ENCODE results near the gene HS3ST3A1. TPM values are rescaled to one million over a fixed set of nuclear protein-coding genes. Genes with fewer than 3 reads are reported as not detected.
A peak's percentile ranks its signal among the peaks of the same experiment; 100 is the strongest.

The HS3ST3A1 gene
- total and polyA plus RNA-seq, 2 experiments from 2014 or later = 5.4 to 24.1 TPM

- H3K27me3 ChIP-seq (ENCODE audit: insufficient read depth) = peaks cover 27% of the 10 kb centered on the region
- Mint-ChIP-seq H3K27me3 (ENCODE audit: insufficient read depth, low read depth, poor library complexity) (peaks cover 21% of the 10 kb centered on the region), H3K9me3 (peaks cover 3% of the 10 kb centered on the region; the same call in 1 of the 3 replicates), H3K4me1 (peaks cover 42% of the 10 kb centered on the region), H3K4me3 (peak overlapping the region; percentile 48; the same call in 1 of the 3 replicates), H3K36me3 (ENCODE audit: low read depth) (peaks cover 6% of the 10 kb centered on the region; the same call in 1 of the 3 replicates), H3K27ac (no peak overlapping the region)
- H3K4me3 ChIP-seq = no peak overlapping the region
- H3K27ac ChIP-seq (ENCODE audit: low read depth) = no peak overlapping the region
- no peak overlapping the region for H2AFZ ChIP-seq
- no peak for TF ChIP-seq ETS1 (IDR thresholded peaks at IDR 0.05)
- TF ChIP-seq EZH2phosphoT487 (IDR thresholded peaks at IDR 0.05; ENCODE audit: unreplicated experiment) = no peak
- no peak for TF ChIP-seq CREB1 (CRISPR knock-in tag; IDR thresholded peaks at IDR 0.05; ENCODE audit: low read depth)
- no peaks in the 10 kb centered on the region for H3F3A ChIP-seq (replicated peaks; ENCODE audit: low read depth)
- peak overlapping the region; percentile 14; the same call in 1 of the 2 replicates for H3K4me2 ChIP-seq
- H3K9me2 ChIP-seq (ENCODE audit: insufficient read depth) = no peaks in the 10 kb centered on the region
- peaks cover 25% of the 10 kb centered on the region for H3K79me2 ChIP-seq (replicated peaks; ENCODE audit: insufficient read depth)
- peaks cover 25% of the 10 kb centered on the region for H3K4me1 ChIP-seq (ENCODE audit: insufficient read depth)
- H4K20me1 ChIP-seq (replicated peaks; ENCODE audit: insufficient read depth) = no peaks in the 10 kb centered on the region
- ATAC-seq (no peak), DNase-seq (ENCODE audit: low spot score) (no peak)
- H3K36me3 ChIP-seq (ENCODE audit: insufficient read depth) = no peaks in the 10 kb centered on the region
Observed at GRCh38 chr17:13598353-13599167, 3.2 kb downstream of the HS3ST3A1 start.

GRCh38 chr17:13597723-13598347 is 3.9 kb downstream of the HS3ST3A1 start:
- H3K4me3 Mint-ChIP-seq = no peak overlapping the region

More at GRCh38 chr17:13597723-13598347, 3.9 kb downstream of the HS3ST3A1 start:
- ATAC-seq = no peak
- Histone ChIP-seq H3K79me2 (replicated peaks; ENCODE audit: insufficient read depth) (peaks cover 33% of the 10 kb centered on the region), H3K4me1 (ENCODE audit: insufficient read depth) (peaks cover 25% of the 10 kb centered on the region), H3K4me2 (no peak overlapping the region), H2AFZ (no peak overlapping the region), H3K9me2 (ENCODE audit: insufficient read depth) (no peaks in the 10 kb centered on the region), H4K20me1 (replicated peaks; ENCODE audit: insufficient read depth) (no peaks in the 10 kb centered on the region), H3K27me3 (ENCODE audit: insufficient read depth) (peaks cover 27% of the 10 kb centered on the region), H3K4me3 (no peak overlapping the region), H3K36me3 (ENCODE audit: insufficient read depth) (no peaks in the 10 kb centered on the region), H3K27ac (ENCODE audit: low read depth) (no peak overlapping the region), H3F3A (replicated peaks; ENCODE audit: low read depth) (no peaks in the 10 kb centered on the region)
- peak; percentile 46 for DNase-seq (ENCODE audit: low spot score)
- peaks cover 21% of the 10 kb centered on the region for H3K27me3 Mint-ChIP-seq (ENCODE audit: insufficient read depth, low read depth, poor library complexity)
- peaks cover 3% of the 10 kb centered on the region; the same call in 1 of the 3 replicates for H3K9me3 Mint-ChIP-seq
- TF ChIP-seq JUNB (IDR thresholded peaks at IDR 0.05; ENCODE audit: unreplicated experiment) (no peak), NANOG (IDR thresholded peaks at IDR 0.05; ENCODE audit: borderline replicate concordance) (no peak), CTCF (conservative IDR thresholded peaks at IDR 0.05; ENCODE audit: low read depth in 2 of 2) (peak; percentile 74 to 76)
- H3K27ac Mint-ChIP-seq = no peak overlapping the region
- H3K36me3 Mint-ChIP-seq (ENCODE audit: low read depth) = peaks cover 6% of the 10 kb centered on the region; the same call in 1 of the 3 replicates
- H3K4me1 Mint-ChIP-seq = peaks cover 44% of the 10 kb centered on the region
